MM.1S (cell line): Measurements from ENCODE around the gene SDHC.

ENCODE experiments used
- CTCF ChIP-seq: fragments of 300-600 bp; sonication (generic); IDR thresholded peaks from 2 replicates; pipeline ENCODE4 v1.5.1; 2016; ENCODE audit warnings: antibody characterized with exemption, low read length, mixed read lengths
- EZH2 ChIP-seq: fragments of 300-600 bp; sonication (generic); optimal IDR thresholded peaks from 2 replicates; pipeline ENCODE3; 2017; ENCODE audit warnings: low read depth, mild to moderate bottlenecking, antibody characterized with exemption, low read length, mixed read lengths
- EZH2phosphoT487 ChIP-seq: fragments of 300-600 bp; sonication (generic); IDR thresholded peaks from 2 replicates; pipeline ENCODE4 v1.6.1; 2018; ENCODE audit warnings: antibody characterized with exemption, low read length

- TF ChIP-seq CTCF (no peak), EZH2 (no peak), EZH2phosphoT487 (no peak)
These were observed 16.2 kb downstream of the SDHC start for GRCh38 chr1:161330346-161330745.
